Brain microvascular endothelial cell (primary cell): ENCODE data around the gene SUSD1.

Experiments
- DNase-seq: peaks from one replicate; pipeline ENCODE4 v3.0.0-alpha.2; 2020
- H3K27ac ChIP-seq: fragments of 250-450 bp; sonication (Bioruptor Pico); 2 replicates; pipeline ENCODE4 v1.5.1; 2020; ENCODE audit warnings: mild to moderate bottlenecking, moderate library complexity
- H3K27me3 ChIP-seq: fragments of 250-450 bp; sonication (Bioruptor Pico); replicated peaks from 2 replicates; pipeline ENCODE4 v1.5.1; 2020; ENCODE audit warnings: mild to moderate bottlenecking
- H3K36me3 ChIP-seq: fragments of 250-450 bp; sonication (Bioruptor Pico); replicated peaks from 2 replicates; pipeline ENCODE4 v1.5.1; 2020; ENCODE audit warnings: mild to moderate bottlenecking
- H3K4me3 ChIP-seq: 2 replicates; pipeline ENCODE4 v1.5.1; 2011; ENCODE audit warnings: low read depth, mild to moderate bottlenecking, control low read depth, low read length, moderate library complexity
- CTCF ChIP-seq: IDR thresholded peaks from 2 replicates; pipeline ENCODE4 v1.5.1; 2011; ENCODE audit warnings: low read depth, mild to moderate bottlenecking, moderate library complexity, low read length, control low read depth, inconsistent platforms; ENCODE audit errors: missing control alignments
- in situ Hi-C: cut with HindIII; loops from 2 replicates; pipeline ENCODE4 v1.10.0; 2017; ENCODE audit warnings: low sequenced_read_pairs, low pct_ligation_motif_present

SUSD1 gene

GRCh38 chr9:112064871-112065270, 110.2 kb downstream of the SUSD1 start:
- H3K4me3 ChIP-seq: no peak overlapping the region
- DNase-seq: no peak
- in situ Hi-C loops: loop anchor here (25.0 kb wide), 1 partner anchor 303 kb away; no protein-coding TSS in a partner anchor
- no peak for TF ChIP-seq CTCF
- H3K36me3 ChIP-seq: no peaks in the 10 kb centered on the region
- H3K27me3 ChIP-seq: no peaks in the 10 kb centered on the region
- peak overlapping the region; percentile 92 for H3K27ac ChIP-seq

GRCh38 chr9:112063586-112063985, 111.5 kb downstream of the SUSD1 start:
- Histone ChIP-seq H3K27ac (no peak overlapping the region), H3K36me3 (no peaks in the 10 kb centered on the region), H3K4me3 (no peak overlapping the region), H3K27me3 (no peaks in the 10 kb centered on the region)
- in situ Hi-C loops: loop anchor here (25.0 kb wide), 1 partner anchor 301 kb away; no protein-coding TSS in a partner anchor
- TF ChIP-seq CTCF: no peak
- DNase-seq: no peak

GRCh38 chr9:112063151-112063550, 111.9 kb downstream of the SUSD1 start:
- Histone ChIP-seq H3K36me3 (no peaks in the 10 kb centered on the region), H3K4me3 (no peak overlapping the region), H3K27me3 (no peaks in the 10 kb centered on the region), H3K27ac (no peak overlapping the region)
- in situ Hi-C loops: loop anchor here (25.0 kb wide), 1 partner anchor 301 kb away; no protein-coding TSS in a partner anchor
- no peak for DNase-seq
- TF ChIP-seq CTCF: no peak

- in situ Hi-C loops: loop anchor here (25.0 kb wide), 1 partner anchor 299 kb away; no protein-coding TSS in a partner anchor
- no peak overlapping the region for H3K4me3 ChIP-seq
- H3K27me3 ChIP-seq: no peaks in the 10 kb centered on the region
- peak overlapping the region; percentile 98 for H3K27ac ChIP-seq
- peak; percentile 6 for TF ChIP-seq CTCF
- no peaks in the 10 kb centered on the region for H3K36me3 ChIP-seq
- DNase-seq: peak; percentile 97
Observed at GRCh38 chr9:112061152-112061740, 113.9 kb downstream of the SUSD1 start.

GRCh38 chr9:112059966-112060320, 115.2 kb downstream of the SUSD1 start:
- Histone ChIP-seq H3K27ac (peak overlapping the region; percentile 98), H3K36me3 (no peaks in the 10 kb centered on the region), H3K4me3 (no peak overlapping the region), H3K27me3 (no peaks in the 10 kb centered on the region)
- TF ChIP-seq CTCF: no peak
- no peak for DNase-seq
- in situ Hi-C loops: loop anchor here (25.0 kb wide), 1 partner anchor 298 kb away; no protein-coding TSS in a partner anchor
